Measurements from ENCODE around the gene CAPS2.

CAPS2 gene

DNA sequence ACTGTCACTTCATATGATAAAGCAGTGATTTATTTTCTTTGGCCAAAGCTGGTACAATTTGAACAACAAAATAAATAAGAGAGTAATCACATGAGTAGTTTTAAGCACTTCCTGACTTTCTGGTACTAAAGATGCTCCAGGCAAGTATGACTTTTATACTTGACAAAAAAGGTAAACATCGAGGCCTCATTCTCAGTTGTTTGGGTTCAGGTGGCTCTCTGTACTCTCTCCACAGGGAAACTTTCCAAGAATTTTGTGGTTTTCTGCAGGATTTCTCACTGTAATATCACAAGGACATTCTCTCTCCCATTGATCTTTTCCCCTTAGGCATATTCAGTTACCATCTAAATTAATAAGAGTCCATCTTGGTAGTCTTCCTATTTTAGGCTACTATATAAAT is 93.9 kb downstream of the CAPS2 start:
- Histone ChIP-seq H3K27me3 (no peaks in the 10 kb centered on the region), H3K4me3 (no peak overlapping the region), H3K9me3 (peaks cover 0 to 6% (median 6%) of the 10 kb centered on the region in 3 donors), H3K27ac (no peak overlapping the region), H3K36me3 (no peaks in the 10 kb centered on the region), H3K4me1 (no peaks in the 10 kb centered on the region)
- DNase-seq = no peak
- intact Hi-C loops (cut with DNase I; ENCODE audit: low total_unique reads) = no loop called here
- TF ChIP-seq, protein P1, sequence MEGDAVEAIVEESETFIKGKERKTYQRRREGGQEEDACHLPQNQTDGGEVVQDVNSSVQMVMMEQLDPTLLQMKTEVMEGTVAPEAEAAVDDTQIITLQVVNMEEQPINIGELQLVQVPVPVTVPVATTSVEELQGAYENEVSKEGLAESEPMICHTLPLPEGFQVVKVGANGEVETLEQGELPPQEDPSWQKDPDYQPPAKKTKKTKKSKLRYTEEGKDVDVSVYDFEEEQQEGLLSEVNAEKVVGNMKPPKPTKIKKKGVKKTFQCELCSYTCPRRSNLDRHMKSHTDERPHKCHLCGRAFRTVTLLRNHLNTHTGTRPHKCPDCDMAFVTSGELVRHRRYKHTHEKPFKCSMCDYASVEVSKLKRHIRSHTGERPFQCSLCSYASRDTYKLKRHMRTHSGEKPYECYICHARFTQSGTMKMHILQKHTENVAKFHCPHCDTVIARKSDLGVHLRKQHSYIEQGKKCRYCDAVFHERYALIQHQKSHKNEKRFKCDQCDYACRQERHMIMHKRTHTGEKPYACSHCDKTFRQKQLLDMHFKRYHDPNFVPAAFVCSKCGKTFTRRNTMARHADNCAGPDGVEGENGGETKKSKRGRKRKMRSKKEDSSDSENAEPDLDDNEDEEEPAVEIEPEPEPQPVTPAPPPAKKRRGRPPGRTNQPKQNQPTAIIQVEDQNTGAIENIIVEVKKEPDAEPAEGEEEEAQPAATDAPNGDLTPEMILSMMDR (IDR thresholded peaks at IDR 0.05) = no peak

DNA sequence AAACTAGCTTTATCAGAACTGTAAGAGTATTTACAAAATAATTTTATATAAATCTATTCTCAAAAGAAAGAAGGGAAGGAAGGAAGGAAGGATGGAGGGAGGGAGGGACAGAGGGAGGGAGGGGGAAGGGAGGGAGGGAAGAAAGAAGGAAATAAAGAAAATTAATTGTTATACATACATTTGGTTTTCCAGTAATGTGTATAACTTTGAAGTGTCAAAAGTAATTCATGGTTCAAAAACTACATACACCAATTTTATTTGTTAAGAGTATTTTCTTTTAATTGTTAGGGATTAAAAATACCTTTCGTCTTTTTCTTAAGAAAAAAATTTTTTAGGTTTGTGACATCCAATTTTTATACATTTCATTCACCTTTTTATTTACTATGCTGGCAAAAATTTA is 103.0 kb downstream of the CAPS2 start:
- no peaks in the 10 kb centered on the region for H3K4me1 ChIP-seq
- no peaks in the 10 kb centered on the region for H3K27me3 ChIP-seq
- H3K4me3 ChIP-seq = no peak overlapping the region
- H3K27ac ChIP-seq = no peak overlapping the region
- H3K36me3 ChIP-seq = no peaks in the 10 kb centered on the region
- H3K9me3 ChIP-seq = peaks cover 0 to 6% (median 0%) of the 10 kb centered on the region in 3 donors
- TF ChIP-seq, protein P1 (IDR thresholded peaks at IDR 0.05) = no peak
- intact Hi-C loops (cut with DNase I; ENCODE audit: low total_unique reads) = no loop called here
- DNase-seq = no peak
